Stimulated activated CD8-positive, alpha-beta memory T cell treated with anti-CD3 and anti-CD28 coated beads, Interleukin-15, amount 100 ng/mL, for 48 hours (primary cell): ENCODE results near the gene PWWP2B.

Source experiments
- DNase-seq, 2 donors: peaks; one replicate each; pipeline ENCODE4 v3.0.0-alpha.2; 2020; ENCODE audit warnings: low read depth in 2 of 2

Gene PWWP2B

GRCh38 chr10:132419538-132420468 lies 22.8 kb downstream of the PWWP2B start:
- DNase-seq: no peak

GRCh38 chr10:132420469-132420980 lies 23.5 kb downstream of the PWWP2B start:
- DNase-seq: no peak

GRCh38 chr10:132420981-132421846 lies 24.2 kb downstream of the PWWP2B start:
- no peak for DNase-seq

- DNase-seq: no peak
Observed at GRCh38 chr10:132421847-132422751, 25.1 kb downstream of the PWWP2B start.

- DNase-seq: no peak
Observed at GRCh38 chr10:132422903-132423825, 26.2 kb downstream of the PWWP2B start.

- DNase-seq: no peak
Observed at GRCh38 chr10:132423966-132424861, 27.2 kb downstream of the PWWP2B start.

GRCh38 chr10:132425029-132425756 lies 28.2 kb downstream of the PWWP2B start:
- DNase-seq: no peak

- DNase-seq: no peak
Observed at GRCh38 chr10:132425757-132426155, 28.8 kb downstream of the PWWP2B start.

- DNase-seq: no peak
Observed at GRCh38 chr10:132427006-132427771, 30.2 kb downstream of the PWWP2B start.

- DNase-seq: no peak
Observed at GRCh38 chr10:132427939-132428367, 31.0 kb downstream of the PWWP2B start.

GRCh38 chr10:132428486-132428995 lies 31.5 kb downstream of the PWWP2B start:
- DNase-seq: no peak

- DNase-seq: no peak
Observed at GRCh38 chr10:132429281-132430230, 32.6 kb downstream of the PWWP2B start.

GRCh38 chr10:132430231-132430743 lies 33.3 kb downstream of the PWWP2B start:
- DNase-seq: no peak

GRCh38 chr10:132430861-132431271 lies 33.9 kb downstream of the PWWP2B start:
- no peak for DNase-seq

- DNase-seq: no peak
Observed at GRCh38 chr10:132431537-132432175, 34.7 kb downstream of the PWWP2B start.

GRCh38 chr10:132432176-132432540 lies 35.2 kb downstream of the PWWP2B start:
- DNase-seq: no peak
